Occipital lobe (tissue), 2 donors: ENCODE results near the gene TIGIT. TPM values are rescaled to one million over a fixed set of nuclear protein-coding genes. Genes with fewer than 3 reads are reported as not detected.
"Not testable (repeated sequence)": the region's sequence is repeated elsewhere in the genome, so short reads cannot be mapped to it uniquely, and the experiment has no call there.

Source experiments
- DNase-seq: peaks from one replicate; lab custom pipeline; 2025; lab: John Stamatoyannopoulos, UW
- total RNA-seq: library from RNA; depleted of rRNA; stranded (reverse); fragments of >200 nt; gene quantifications from one replicate; pipeline ENCODE4 v1.2.3, GENCODE V29; 2014

TIGIT gene
- total RNA-seq, result not detected

GRCh38 chr3:114293838-114294535, at the start of gene TIGIT:
Gene TIGIT, plus strand, starts transcription at chr3:114294028. Its CDS starts 34 bp downstream, at chr3:114294062.
- DNase-seq, result no peak

- DNase-seq, result no peak
Observed at GRCh38 chr3:114252954-114253353, 40.9 kb upstream of the TIGIT start.

- no peak for DNase-seq
Observed at GRCh38 chr3:114253505-114253904, 40.3 kb upstream of the TIGIT start.

DNA sequence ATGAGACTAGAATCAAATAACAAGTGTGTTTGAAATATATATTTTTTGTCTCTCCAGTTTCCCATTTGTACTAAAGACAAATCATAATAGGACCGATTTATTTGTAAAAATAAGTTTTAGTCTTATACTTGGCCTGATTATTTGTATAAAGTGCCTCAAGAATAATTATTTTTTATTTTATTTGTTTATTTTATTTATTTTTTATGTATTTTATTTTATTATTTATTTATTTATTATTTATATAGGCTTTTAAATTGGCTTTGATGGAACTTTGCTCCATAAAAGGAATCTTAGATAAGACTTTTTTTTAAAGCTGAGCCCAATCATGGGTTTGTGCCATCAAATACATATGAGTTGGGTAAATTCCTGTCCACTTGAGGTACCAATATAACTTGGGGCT, 34.3 kb upstream of the TIGIT start:
- no peak for DNase-seq

DNA sequence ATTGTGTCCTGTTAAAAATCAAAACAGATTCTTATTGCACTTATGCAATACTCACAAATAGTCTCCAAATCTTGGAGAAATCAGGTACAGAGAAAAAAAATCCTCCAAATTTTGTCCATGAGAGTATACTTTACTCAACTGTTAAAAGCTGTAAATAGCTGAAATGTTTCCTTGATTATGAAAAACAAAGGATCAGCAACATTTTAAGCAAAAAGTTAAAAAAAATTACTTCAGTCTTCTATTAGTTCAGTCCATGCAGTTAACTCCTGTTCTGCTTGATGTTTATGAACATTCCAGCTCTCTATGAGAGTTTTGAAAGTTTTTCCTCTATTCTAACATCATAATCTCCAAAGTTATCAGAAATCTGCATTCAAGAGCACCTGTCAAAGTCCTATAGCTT, 33.7 kb upstream of the TIGIT start:
- DNase-seq, result no peak

DNA sequence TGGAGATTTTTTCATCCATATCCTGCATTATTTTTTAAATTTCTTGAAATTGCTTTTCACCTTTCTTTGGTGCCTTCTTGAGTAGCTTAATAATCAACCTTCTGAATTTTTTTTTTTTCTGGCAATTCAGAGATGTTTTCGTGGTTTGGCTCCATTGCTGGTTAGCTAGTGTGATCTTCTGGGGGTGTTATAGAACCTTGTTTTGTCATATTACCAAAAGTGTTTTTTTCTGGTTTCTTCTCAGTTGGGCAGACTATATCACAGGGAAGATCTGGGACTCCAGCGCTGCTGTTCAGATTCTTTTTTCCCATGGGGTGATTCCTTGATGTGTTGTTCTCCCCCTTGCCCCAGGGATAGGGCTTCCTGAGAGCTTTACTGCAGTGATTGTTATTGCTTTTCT, 23.8 kb upstream of the TIGIT start:
- DNase-seq, result no peak

DNA sequence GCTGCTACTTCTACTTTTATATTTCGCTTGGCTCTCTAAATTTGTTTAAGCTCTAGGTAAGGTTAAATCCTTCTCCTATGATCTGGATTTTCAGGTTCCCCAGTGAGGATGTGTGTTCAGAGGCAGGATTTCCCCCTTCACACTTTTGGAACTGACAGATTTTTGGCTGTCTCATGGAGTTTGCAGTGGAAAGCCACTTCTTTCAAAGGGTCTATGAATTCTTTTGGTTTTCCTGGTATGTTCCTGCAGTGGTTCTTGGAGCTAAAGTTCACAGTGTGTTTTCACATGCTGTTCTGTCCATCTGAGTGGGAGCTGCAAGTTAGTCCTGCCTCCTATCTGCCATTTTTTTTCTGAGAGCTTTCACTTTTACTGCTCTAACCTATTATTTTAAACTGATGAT, 21.6 kb upstream of the TIGIT start:
- DNase-seq, result no peak

DNA sequence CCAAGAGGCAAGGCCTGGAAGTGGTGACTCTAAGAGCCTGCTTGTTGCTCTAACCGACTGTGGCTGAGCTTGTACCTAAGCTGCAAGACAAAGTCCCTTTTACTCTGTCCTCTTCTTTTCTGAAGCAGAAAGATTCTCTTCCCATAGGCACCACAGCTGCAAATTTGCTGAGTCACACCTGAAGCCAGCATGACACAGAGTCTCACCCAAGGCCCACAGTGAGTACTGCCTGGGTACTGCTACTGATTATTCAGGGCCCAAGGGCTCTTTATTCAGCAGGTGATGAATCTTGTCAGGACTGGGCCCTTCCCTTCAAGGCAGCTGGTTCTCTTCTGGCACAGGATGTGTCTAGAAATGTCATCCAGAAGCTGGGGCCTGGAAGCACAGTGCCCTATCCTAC, 18.9 kb upstream of the TIGIT start:
- DNase-seq, result no peak

DNA sequence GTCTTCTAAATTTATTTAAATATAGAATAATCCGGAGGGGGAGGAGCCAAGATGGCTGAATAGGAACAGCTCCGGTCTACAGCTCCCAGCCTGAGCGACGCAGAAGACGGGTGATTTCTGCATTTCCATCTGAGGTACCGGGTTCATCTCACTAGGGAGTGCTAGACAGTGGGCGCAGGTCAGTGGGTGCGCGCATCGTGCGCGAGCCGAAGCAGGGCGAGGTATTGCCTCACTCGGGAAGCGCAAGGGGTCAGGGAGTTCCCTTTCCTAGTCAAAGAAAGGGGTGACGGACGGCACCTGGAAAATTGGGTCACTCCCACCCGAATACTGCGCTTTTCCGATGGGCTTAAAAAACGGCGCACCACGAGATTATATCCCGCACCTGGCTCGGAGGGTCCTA, 17.0 kb upstream of the TIGIT start:
- not testable (repeated sequence) for DNase-seq

DNA sequence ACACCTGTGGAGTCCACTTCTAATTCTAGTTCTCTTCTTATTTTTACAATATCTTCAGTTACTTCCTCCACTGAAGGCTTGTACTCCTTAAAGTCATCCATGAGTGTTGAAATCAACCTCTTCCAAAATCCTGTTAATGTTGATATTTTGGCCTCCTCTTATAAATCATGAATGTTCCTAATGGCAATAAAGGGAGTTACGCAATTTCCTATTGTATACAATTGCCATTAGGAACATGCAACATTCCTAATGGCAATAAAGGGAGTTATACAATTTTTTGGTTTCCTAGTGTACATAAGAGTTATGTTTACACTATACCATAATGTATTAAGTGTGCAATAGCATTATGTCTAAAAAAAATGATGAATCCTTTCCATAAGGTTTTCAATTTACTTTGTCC, 9.2 kb upstream of the TIGIT start:
- DNase-seq, result no peak

- DNase-seq, result no peak
Observed at GRCh38 chr3:114285648-114286230, 8.1 kb upstream of the TIGIT start.

- DNase-seq, result no peak
Observed at GRCh38 chr3:114286266-114286665, 7.6 kb upstream of the TIGIT start.

DNA sequence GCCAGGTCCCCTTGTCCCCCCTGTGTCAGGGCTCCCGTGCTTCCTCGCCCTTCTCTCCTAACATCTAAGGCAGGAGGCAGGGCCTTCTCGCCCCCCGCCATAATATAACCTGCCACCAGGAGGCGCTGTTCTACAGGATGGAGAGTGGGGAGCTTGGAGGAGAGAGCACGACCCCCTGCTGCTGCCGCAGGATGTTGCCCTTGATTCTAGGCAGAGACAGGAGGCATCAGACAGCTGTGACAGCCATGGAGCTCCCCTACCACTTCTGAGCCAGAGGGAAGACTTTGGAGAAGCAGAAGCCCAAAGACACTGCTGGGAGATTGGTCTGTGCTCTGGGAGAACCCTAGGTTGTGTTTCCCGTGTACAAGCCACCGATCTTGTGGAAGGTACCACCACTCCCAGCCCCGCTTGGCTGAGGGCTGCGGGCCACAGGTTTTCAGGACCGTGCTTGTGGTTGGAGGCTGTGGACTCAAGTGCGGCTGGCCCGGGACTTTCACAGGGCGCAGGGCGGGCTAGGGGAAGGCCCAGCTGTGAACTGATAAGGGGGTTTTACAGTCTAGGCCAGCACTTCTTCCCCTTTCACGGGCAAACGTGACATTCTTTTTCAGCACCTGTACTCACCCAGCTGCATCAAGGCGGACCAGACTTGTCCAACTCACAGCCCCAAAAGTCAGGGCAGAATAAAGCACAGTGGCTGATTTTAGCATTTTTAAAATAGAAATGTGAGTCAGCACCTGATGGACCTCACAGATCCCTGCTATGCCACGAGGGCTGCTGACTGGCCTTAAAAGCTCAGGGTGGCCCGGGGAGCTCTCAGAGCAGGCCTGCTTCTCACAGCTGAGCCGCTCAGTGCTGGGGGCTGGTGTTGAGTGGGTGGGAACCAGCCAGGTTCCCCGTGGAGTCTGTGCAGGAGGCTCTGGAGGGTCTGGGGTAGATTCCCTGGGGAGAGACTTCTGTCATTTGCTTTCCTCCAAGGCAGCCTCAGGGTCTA, 2.6 kb upstream of the TIGIT start:
- no peak for DNase-seq

DNA sequence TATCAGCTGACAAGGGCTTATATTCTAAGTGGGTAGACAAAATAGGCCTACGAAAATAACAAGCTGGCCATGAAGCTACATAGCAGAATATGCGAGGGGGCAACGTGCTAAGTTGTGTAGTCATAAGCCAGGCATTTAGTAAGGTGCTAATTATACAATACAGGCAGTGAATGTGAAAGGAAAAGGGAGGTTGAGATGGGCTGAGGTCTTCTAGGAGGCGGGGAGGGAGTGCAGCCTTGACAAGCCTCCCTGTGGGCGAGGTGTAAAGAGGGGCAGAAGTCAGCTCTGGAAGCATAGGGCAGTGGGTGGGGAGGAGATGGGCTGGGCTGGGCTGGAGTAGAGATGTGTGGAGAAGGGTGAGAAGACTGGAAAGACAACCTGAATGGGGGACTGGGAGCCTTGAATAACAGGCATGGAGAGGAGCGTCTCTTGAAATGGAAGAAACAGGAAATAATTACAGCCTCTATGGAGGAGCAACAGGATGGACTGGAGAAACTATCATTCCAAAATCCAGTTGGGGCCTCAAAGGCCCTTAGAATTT, 1.2 kb downstream of the TIGIT start:
- DNase-seq, result no peak

DNA sequence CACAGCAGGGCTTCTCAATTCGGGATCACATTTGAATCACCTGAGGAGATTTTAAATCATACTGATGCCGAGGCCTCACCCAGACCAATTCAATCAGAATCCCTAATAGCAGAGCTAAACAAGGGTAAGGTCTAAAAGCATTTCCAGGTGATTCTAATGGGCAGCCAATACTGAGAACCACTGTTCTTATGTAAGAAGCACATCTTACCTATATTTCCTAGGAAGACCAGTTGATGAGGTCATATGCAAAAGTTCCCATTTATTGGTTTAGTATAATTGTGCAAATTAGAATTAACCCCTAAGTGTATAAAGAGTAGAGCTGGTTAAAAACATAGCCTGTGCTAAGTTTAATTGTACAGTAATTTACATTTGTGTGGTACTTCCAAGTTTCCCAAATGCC, 2.1 kb downstream of the TIGIT start:
- no peak for DNase-seq

- DNase-seq, result no peak
Observed at GRCh38 chr3:114299421-114299820, 5.6 kb downstream of the TIGIT start.

GRCh38 chr3:114299941-114300624, 6.3 kb downstream of the TIGIT start:
- no peak for DNase-seq

DNA sequence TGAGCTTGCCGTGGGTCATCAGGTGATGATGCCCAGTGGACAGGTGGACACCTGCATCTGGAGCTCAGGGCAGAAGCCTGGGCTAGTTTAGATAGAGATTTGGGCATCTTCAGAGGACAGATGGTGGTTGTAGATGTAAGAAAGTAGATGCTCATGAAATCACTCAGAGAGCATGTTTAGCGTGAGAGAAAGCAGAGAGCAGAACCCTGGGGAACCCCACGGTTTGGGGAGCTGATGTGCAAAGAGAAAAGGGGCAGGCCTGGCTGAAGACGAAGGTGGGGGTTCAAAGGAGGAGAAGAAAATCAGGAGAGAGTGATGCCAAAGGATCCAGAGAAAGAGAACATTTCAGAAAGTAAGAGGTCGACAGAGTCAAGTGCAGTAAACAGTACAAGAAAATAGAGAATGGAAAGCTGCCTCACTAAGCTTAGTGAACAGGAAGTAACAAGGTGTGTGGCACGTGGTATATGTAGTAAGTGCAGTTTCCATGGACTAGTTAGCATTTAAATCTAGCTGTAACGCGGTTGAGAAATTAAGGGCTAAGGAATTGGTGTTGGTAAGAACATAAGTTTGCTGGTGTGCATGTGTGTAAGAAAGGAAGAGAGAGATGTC, 13.5 kb downstream of the TIGIT start:
- no peak for DNase-seq

- DNase-seq, result no peak
Observed at GRCh38 chr3:114307832-114308231, 14.0 kb downstream of the TIGIT start.

DNA sequence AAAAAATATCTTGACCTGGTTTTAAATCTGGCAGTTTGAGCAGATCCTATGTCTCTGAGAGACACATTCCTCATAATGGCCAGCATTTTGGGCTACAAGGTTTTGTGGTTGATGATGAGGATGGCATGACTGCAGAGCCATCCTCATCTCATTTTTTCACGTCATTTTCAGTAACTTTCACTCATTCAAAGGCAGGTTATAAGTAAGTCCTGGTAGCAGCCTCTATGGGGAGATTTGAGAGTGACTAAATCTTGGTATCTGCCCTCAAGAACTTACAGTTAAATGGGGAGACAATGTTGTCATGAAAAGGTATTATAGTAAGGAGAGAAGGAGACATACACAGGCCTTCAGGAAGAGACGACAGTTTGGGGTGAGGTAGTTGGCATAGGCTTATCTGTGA, 14.5 kb downstream of the TIGIT start:
- no peak for DNase-seq

GRCh38 chr3:114308830-114309229, 15.0 kb downstream of the TIGIT start:
- DNase-seq, result no peak
